ENCODE results near the gene EHHADH. TPM values are rescaled to one million over a fixed set of nuclear protein-coding genes. Genes with fewer than 3 reads are reported as not detected.

EHHADH gene
- polyA plus RNA-seq, 1 of the 3 experiments (the other 2 are of a cell fraction): 2.5 TPM

- TF ChIP-seq GATA2 (CRISPR knock-in tag; IDR thresholded peaks at IDR 0.05): no peak
- no peak for TF ChIP-seq PBX3 (IDR thresholded peaks at IDR 0.05)
These were observed 78.4 kb downstream of the EHHADH start (continued) for GRCh38 chr3:185175370-185175987.

- H3F3A ChIP-seq (replicated peaks; ENCODE audit: insufficient read depth): no peaks in the 10 kb centered on the region
- H3K79me2 ChIP-seq (ENCODE audit: insufficient read depth): no peaks in the 10 kb centered on the region
- H3K9ac ChIP-seq: no peak overlapping the region
- DNase-seq: no peak
- POLR2A ChIA-PET: no interaction called here
- TF ChIP-seq SMC3 (IDR thresholded peaks at IDR 0.05; ENCODE audit: low read depth, low read length): no peak
- TF ChIP-seq TCF12 (IDR thresholded peaks at IDR 0.05): no peak
- TF ChIP-seq MEF2A (IDR thresholded peaks at IDR 0.05; ENCODE audit: borderline replicate concordance, low read depth): no peak
- TF ChIP-seq IRF3 (IDR thresholded peaks at IDR 0.05; ENCODE audit: low read depth, low read length): no peak
- TF ChIP-seq RCOR1 (IDR thresholded peaks at IDR 0.05; ENCODE audit: low read length): no peak
- no peak for TF ChIP-seq RAD21 (IDR thresholded peaks at IDR 0.05; ENCODE audit: low read length)
- no peak for TF ChIP-seq USF1 (IDR thresholded peaks at IDR 0.05; ENCODE audit: borderline replicate concordance, low read depth)
- no peak for TF ChIP-seq NRF1 (IDR thresholded peaks at IDR 0.05; ENCODE audit: low read depth, low read length)
- TF ChIP-seq RFX5 (IDR thresholded peaks at IDR 0.05; ENCODE audit: low read length): no peak
- TF ChIP-seq TEAD4 (IDR thresholded peaks at IDR 0.05; ENCODE audit: borderline replicate concordance, insufficient read depth): no peak
- TF ChIP-seq TAF1 (IDR thresholded peaks at IDR 0.05; ENCODE audit: borderline replicate concordance, low read depth, low read length): no peak
- TF ChIP-seq PBX3 (IDR thresholded peaks at IDR 0.05): no peak
- no peak for TF ChIP-seq GATA2 (CRISPR knock-in tag; IDR thresholded peaks at IDR 0.05)
- no peak for TF ChIP-seq NFIC (IDR thresholded peaks at IDR 0.05; ENCODE audit: borderline replicate concordance)
- no peak for TF ChIP-seq YY1 (IDR thresholded peaks at IDR 0.05; ENCODE audit: low read depth)
- TF ChIP-seq EP300 (IDR thresholded peaks at IDR 0.05; ENCODE audit: borderline replicate concordance in 1 of 2, low read depth in 1 of 2, low read length in 1 of 2): no peak
- no peak for TF ChIP-seq REST (IDR thresholded peaks at IDR 0.05; ENCODE audit: low read depth, low read length)
- TF ChIP-seq MXI1 (IDR thresholded peaks at IDR 0.05; ENCODE audit: low read depth, low read length): no peak
- TF ChIP-seq ELF1 (IDR thresholded peaks at IDR 0.05): no peak
- 60% methylated on average over 11 of the region's 11 CpGs for WGBS (ENCODE audit: low lambda C conversion rate)
- CTCF ChIA-PET: interaction anchor here (0.9 to 4.1 kb wide), 5 partner anchors 9 to 298 kb away, joined by 3 to 14 read pairs (median 6); no protein-coding TSS in a partner anchor
- H3K27ac ChIP-seq (ENCODE audit: low read depth in 2 of 2, low read length in 1 of 2): no peak overlapping the region
- H2AFZ ChIP-seq (ENCODE audit: low read depth): no peak overlapping the region
- no peaks in the 10 kb centered on the region; a peak in 1 of 4 replicates for H3K4me1 ChIP-seq (ENCODE audit: control insufficient read depth in 1 of 2, insufficient read depth in 2 of 2, low read depth in 1 of 2, low read length in 1 of 2)
- H3K9me3 ChIP-seq: no peaks in the 10 kb centered on the region
- H3K9me2 ChIP-seq: no peaks in the 10 kb centered on the region
- no peak overlapping the region for H3K4me2 ChIP-seq
- H3K27me3 ChIP-seq (ENCODE audit: insufficient read depth): no peaks in the 10 kb centered on the region
- H4K20me1 ChIP-seq (ENCODE audit: insufficient read depth): no peaks in the 10 kb centered on the region
- H3K36me3 ChIP-seq (replicated peaks in 1 of 2; ENCODE audit: control insufficient read depth in 1 of 2, insufficient read depth in 2 of 2, low read length in 1 of 2): no peaks in the 10 kb centered on the region
- H3K4me3 ChIP-seq (ENCODE audit: low read depth in 2 of 2, low read length in 1 of 2): no peak overlapping the region
These were observed 81.5 kb downstream of the EHHADH start for GRCh38 chr3:185172086-185173049.
